OCI-LY7 (cell line): ENCODE data around the gene SEC61B. TPM values are rescaled to one million over a fixed set of nuclear protein-coding genes. Genes with fewer than 3 reads are reported as not detected.

Source experiments
- BruUV-seq: library from RNA; stranded (reverse); fragments of 400-500 nt; replicated peaks from 2 replicates; lab custom pipeline; 2021; lab: Mats Ljungman, UMichigan
- CTCF ChIA-PET: fragments of 300-600 bp; sonication (Branson Sonifier 250); formaldehyde crosslinking; loops from one replicate; lab custom pipeline; 2022; ENCODE audit warnings: antibody characterized with exemption; ENCODE audit not compliant: unreplicated experiment; lab: Charles Lee
- POLR2A ChIA-PET: fragments of 300-600 bp; sonication (Branson Sonifier 250); formaldehyde crosslinking; loops from one replicate; lab custom pipeline; 2022; ENCODE audit warnings: antibody characterized with exemption; lab: Charles Lee
- DNase-seq: peaks from one replicate; pipeline ENCODE4 v3.0.0-alpha.2; 2015; ENCODE audit warnings: low spot score
- H2AFZ ChIP-seq: fragments of 200-600 bp; sonication (generic), shearing (Covaris generic); 2 replicates; pipeline ENCODE4 v1.6.1; 2014; ENCODE audit warnings: mild to moderate bottlenecking, antibody characterized with exemption, low read length, moderate library complexity
- H3K27ac ChIP-seq: fragments of 200-600 bp; sonication (generic); 2 replicates; pipeline ENCODE4 v1.5.1; 2014; ENCODE audit warnings: mixed run types, low read depth, mild to moderate bottlenecking, moderate library complexity, low read length, inconsistent platforms; ENCODE audit not compliant: poor library complexity, severe bottlenecking
- H3K36me3 ChIP-seq: fragments of 200-600 bp; sonication (generic); 2 replicates; pipeline ENCODE4 v1.6.1; 2014; ENCODE audit warnings: mild to moderate bottlenecking, antibody characterized with exemption, low read length, moderate library complexity, mixed read lengths; ENCODE audit not compliant: insufficient read depth
- H3K4me1 ChIP-seq: fragments of 200-600 bp; sonication (generic); 2 replicates; pipeline ENCODE4 v1.5.1; 2014; ENCODE audit warnings: mild to moderate bottlenecking, low read length; ENCODE audit not compliant: insufficient read depth, poor library complexity, severe bottlenecking
- H3K4me2 ChIP-seq: fragments of 200-600 bp; sonication (generic); 2 replicates; pipeline ENCODE4 v1.6.1; 2014; ENCODE audit warnings: mild to moderate bottlenecking, low read length
- H3K4me3 ChIP-seq: fragments of 200-600 bp; sonication (generic); 2 replicates; pipeline ENCODE4 v1.5.1; 2014; ENCODE audit warnings: mild to moderate bottlenecking, low read depth, low read length; ENCODE audit not compliant: poor library complexity, severe bottlenecking
- H3K79me2 ChIP-seq: fragments of 200-600 bp; sonication (generic); 2 replicates; pipeline ENCODE4 v1.6.1; 2016; ENCODE audit warnings: low read depth, mild to moderate bottlenecking, low read length, moderate library complexity, mixed read lengths; ENCODE audit not compliant: insufficient read depth
- H3K9me2 ChIP-seq: fragments of 200-600 bp; sonication (generic); 2 replicates; pipeline ENCODE4 v1.6.1; 2016; ENCODE audit warnings: mild to moderate bottlenecking, low read length, mixed read lengths; ENCODE audit not compliant: insufficient read depth
- H3K9me3 ChIP-seq: fragments of 200-600 bp; sonication (generic); 2 replicates; pipeline ENCODE4 v1.6.1; 2014; ENCODE audit warnings: mild to moderate bottlenecking, mixed run types, low read length, mixed read lengths
- H4K20me1 ChIP-seq: fragments of 200-600 bp; sonication (generic); 2 replicates; pipeline ENCODE4 v1.6.1; 2014; ENCODE audit warnings: mild to moderate bottlenecking, antibody characterized with exemption, low read length, moderate library complexity, mixed read lengths; ENCODE audit not compliant: insufficient read depth
- EZH2phosphoT487 ChIP-seq: fragments of 200-600 bp; sonication (generic); IDR thresholded peaks from 2 replicates; pipeline ENCODE4 v1.6.1; 2018; ENCODE audit warnings: low read depth, borderline replicate concordance, mild to moderate bottlenecking, mixed run types, antibody characterized with exemption, low read length, moderate library complexity, mixed read lengths
- intact Hi-C: fragments of 100-400 bp; cut with micrococcal nuclease; formaldehyde crosslinking; loops from one replicate; pipeline ENCODE4 v1.10.0; 2022; ENCODE audit not compliant: unreplicated experiment
- total RNA-seq, 2 experiments: library from RNA; depleted of rRNA in 1 of 2; stranded (reverse); fragments of >200 nt in 1 of 2; shearing (Covaris generic) in 1 of 2; gene quantifications; 2 replicates each; pipeline ENCODE4 v1.2.3, GENCODE V29; 2014 to 2022
- TF ChIP-seq, protein P1 (sequence below): fragments of 200-600 bp; sonication (generic); conservative IDR thresholded peaks from 2 replicates; pipeline ENCODE4 v1.5.1; 2014; ENCODE audit warnings: mild to moderate bottlenecking, antibody characterized with exemption, low read length, moderate library complexity, mixed read lengths

Gene SEC61B
- total RNA-seq, 2 experiments from 2014 or later, result 106 to 279 TPM

DNA sequence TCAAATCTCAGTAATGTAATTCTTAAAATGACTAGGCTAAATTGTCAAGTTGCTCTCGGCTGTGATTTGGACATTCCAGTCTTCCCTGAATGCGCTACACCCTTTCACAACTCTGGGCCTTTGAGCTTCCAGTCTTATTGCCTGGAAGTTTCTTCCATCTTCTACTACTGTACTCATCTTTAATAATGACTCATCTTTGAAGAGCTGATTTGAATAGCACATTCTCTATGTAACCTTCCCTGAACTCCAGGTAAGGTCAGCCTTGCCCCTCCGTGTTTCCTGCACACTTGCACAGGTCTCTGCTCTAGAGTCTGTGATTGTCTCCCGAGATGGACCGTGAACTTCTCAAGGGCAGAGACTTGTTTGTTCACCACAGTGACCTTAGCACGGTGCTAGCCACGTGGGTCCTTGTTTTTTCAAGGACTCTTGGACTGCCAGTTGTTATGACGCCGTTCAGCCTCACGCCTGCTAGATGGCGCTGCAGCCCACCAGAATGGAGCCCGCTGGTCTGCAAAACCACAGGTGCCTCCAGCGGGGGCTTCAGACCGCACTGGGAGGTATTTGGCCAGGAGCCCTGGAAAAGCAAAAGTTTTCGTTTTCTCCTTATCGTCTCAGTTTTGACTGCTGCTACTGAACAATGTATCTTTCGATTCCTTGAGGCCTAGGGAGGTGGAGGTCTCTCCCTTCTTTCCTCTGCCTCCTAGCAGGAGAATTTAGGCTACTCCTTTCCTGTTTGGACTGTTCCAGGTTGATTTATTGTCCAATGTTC lies 44.4 kb downstream of the SEC61B start:
- no peaks in the 10 kb centered on the region for H4K20me1 ChIP-seq
- H3K36me3 ChIP-seq, result no peaks in the 10 kb centered on the region
- H3K4me1 ChIP-seq, result peaks cover 4% of the 10 kb centered on the region
- ChIA-PET CTCF (no interaction called here), POLR2A (no interaction called here)
- no peaks in the 10 kb centered on the region for H3K9me3 ChIP-seq
- peak overlapping the region; percentile 38; the same call in 1 of the 2 replicates for H3K4me2 ChIP-seq
- H3K27ac ChIP-seq, result no peak overlapping the region
- peak overlapping the region; percentile 57; the same call in 1 of the 2 replicates for H2AFZ ChIP-seq
- TF ChIP-seq, protein P1, sequence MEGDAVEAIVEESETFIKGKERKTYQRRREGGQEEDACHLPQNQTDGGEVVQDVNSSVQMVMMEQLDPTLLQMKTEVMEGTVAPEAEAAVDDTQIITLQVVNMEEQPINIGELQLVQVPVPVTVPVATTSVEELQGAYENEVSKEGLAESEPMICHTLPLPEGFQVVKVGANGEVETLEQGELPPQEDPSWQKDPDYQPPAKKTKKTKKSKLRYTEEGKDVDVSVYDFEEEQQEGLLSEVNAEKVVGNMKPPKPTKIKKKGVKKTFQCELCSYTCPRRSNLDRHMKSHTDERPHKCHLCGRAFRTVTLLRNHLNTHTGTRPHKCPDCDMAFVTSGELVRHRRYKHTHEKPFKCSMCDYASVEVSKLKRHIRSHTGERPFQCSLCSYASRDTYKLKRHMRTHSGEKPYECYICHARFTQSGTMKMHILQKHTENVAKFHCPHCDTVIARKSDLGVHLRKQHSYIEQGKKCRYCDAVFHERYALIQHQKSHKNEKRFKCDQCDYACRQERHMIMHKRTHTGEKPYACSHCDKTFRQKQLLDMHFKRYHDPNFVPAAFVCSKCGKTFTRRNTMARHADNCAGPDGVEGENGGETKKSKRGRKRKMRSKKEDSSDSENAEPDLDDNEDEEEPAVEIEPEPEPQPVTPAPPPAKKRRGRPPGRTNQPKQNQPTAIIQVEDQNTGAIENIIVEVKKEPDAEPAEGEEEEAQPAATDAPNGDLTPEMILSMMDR, result peak; percentile 94
- no peak for TF ChIP-seq EZH2phosphoT487
- BruUV-seq, result no TSS peak
- no peak overlapping the region for H3K4me3 ChIP-seq
- intact Hi-C loops, result loop anchor here (5.0 to 10.0 kb wide), 3 partner anchors 551 to 1331 kb away; no protein-coding TSS in a partner anchor
- peak; percentile 77 for DNase-seq
- H3K79me2 ChIP-seq, result no peaks in the 10 kb centered on the region
- H3K9me2 ChIP-seq, result no peaks in the 10 kb centered on the region

- no peak for TF ChIP-seq EZH2phosphoT487
- TF ChIP-seq, protein P1, result no peak
- H3K4me1 ChIP-seq, result no peaks in the 10 kb centered on the region
- no TSS peak for BruUV-seq
- no peak for DNase-seq
- H3K27ac ChIP-seq, result no peak overlapping the region
- H3K9me2 ChIP-seq, result no peaks in the 10 kb centered on the region
- ChIA-PET CTCF (no interaction called here), POLR2A (interaction anchor here (0.6 kb wide), 1 partner anchor 420 kb away, joined by 3 read pairs; no protein-coding TSS in a partner anchor)
- no peaks in the 10 kb centered on the region for H3K36me3 ChIP-seq
- no peak overlapping the region for H3K4me3 ChIP-seq
- no peak overlapping the region for H3K4me2 ChIP-seq
- H4K20me1 ChIP-seq, result no peaks in the 10 kb centered on the region
- no peak overlapping the region for H2AFZ ChIP-seq
- H3K9me3 ChIP-seq, result no peaks in the 10 kb centered on the region
- intact Hi-C loops, result loop anchor here (5.0 to 10.0 kb wide), 3 partner anchors 548 to 1328 kb away; no protein-coding TSS in a partner anchor
- H3K79me2 ChIP-seq, result no peaks in the 10 kb centered on the region
These were observed 47.3 kb downstream of the SEC61B start for GRCh38 chr9:99269416-99269815.

- Histone ChIP-seq H3K27ac (no peak overlapping the region), H3K4me1 (no peaks in the 10 kb centered on the region), H3K4me2 (no peak overlapping the region), H3K4me3 (no peak overlapping the region), H3K9me3 (no peaks in the 10 kb centered on the region), H2AFZ (no peak overlapping the region), H3K79me2 (no peaks in the 10 kb centered on the region), H3K36me3 (no peaks in the 10 kb centered on the region), H4K20me1 (no peaks in the 10 kb centered on the region), H3K9me2 (no peaks in the 10 kb centered on the region)
- POLR2A ChIA-PET, result no interaction called here
- BruUV-seq, result no TSS peak
- TF ChIP-seq EZH2phosphoT487, result no peak
- TF ChIP-seq, protein P1, result no peak
- intact Hi-C loops, result no loop called here
- DNase-seq, result no peak
- CTCF ChIA-PET, result no interaction called here
These were observed 48.4 kb downstream of the SEC61B start for GRCh38 chr9:99270491-99270890.
